Measurements from ENCODE around the gene ALAS1.

DNA sequence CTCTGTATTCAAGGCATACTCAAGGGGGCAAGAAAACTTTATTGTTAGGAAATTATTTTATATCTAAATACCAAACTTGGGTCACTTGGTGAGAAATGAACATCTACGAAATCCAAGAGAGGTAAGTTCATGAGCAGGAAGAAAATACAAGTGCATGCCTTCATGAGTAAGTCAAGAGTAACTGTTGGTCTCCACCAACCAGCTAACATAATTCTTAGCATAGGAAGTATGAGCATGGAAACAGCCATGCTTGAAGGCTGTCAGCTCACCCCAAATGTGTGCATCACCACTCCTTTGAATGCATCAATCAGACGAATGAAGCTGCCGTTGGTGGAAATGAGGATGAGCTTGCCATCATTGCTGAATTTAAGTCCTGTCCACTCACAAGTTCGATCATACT lies 61.5 kb downstream of the ALAS1 start:
- TF ChIP-seq, protein P1, sequence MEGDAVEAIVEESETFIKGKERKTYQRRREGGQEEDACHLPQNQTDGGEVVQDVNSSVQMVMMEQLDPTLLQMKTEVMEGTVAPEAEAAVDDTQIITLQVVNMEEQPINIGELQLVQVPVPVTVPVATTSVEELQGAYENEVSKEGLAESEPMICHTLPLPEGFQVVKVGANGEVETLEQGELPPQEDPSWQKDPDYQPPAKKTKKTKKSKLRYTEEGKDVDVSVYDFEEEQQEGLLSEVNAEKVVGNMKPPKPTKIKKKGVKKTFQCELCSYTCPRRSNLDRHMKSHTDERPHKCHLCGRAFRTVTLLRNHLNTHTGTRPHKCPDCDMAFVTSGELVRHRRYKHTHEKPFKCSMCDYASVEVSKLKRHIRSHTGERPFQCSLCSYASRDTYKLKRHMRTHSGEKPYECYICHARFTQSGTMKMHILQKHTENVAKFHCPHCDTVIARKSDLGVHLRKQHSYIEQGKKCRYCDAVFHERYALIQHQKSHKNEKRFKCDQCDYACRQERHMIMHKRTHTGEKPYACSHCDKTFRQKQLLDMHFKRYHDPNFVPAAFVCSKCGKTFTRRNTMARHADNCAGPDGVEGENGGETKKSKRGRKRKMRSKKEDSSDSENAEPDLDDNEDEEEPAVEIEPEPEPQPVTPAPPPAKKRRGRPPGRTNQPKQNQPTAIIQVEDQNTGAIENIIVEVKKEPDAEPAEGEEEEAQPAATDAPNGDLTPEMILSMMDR (tag by site-specific recombination; IDR thresholded peaks at IDR 0.05): no peak
- TF ChIP-seq, protein P2, sequence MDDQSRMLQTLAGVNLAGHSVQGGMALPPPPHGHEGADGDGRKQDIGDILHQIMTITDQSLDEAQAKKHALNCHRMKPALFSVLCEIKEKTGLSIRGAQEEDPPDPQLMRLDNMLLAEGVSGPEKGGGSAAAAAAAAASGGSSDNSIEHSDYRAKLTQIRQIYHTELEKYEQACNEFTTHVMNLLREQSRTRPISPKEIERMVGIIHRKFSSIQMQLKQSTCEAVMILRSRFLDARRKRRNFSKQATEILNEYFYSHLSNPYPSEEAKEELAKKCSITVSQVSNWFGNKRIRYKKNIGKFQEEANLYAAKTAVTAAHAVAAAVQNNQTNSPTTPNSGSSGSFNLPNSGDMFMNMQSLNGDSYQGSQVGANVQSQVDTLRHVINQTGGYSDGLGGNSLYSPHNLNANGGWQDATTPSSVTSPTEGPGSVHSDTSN (CRISPR knock-in tag; IDR thresholded peaks at IDR 0.05): no peak
- TF ChIP-seq ZNF768 (tag by site-specific recombination; IDR thresholded peaks at IDR 0.05) (no peak), ZNF223 (tag by site-specific recombination; IDR thresholded peaks at IDR 0.05) (no peak), ZNF121 (tag by site-specific recombination; IDR thresholded peaks at IDR 0.05) (no peak), RBAK (tag by site-specific recombination; IDR thresholded peaks at IDR 0.05) (no peak), GLI4 (tag by site-specific recombination; IDR thresholded peaks at IDR 0.05) (no peak)
- TF ChIP-seq, protein P3, sequence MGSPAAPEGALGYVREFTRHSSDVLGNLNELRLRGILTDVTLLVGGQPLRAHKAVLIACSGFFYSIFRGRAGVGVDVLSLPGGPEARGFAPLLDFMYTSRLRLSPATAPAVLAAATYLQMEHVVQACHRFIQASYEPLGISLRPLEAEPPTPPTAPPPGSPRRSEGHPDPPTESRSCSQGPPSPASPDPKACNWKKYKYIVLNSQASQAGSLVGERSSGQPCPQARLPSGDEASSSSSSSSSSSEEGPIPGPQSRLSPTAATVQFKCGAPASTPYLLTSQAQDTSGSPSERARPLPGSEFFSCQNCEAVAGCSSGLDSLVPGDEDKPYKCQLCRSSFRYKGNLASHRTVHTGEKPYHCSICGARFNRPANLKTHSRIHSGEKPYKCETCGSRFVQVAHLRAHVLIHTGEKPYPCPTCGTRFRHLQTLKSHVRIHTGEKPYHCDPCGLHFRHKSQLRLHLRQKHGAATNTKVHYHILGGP (tag by site-specific recombination; IDR thresholded peaks at IDR 0.05): no peak
- TF ChIP-seq, protein P4, sequence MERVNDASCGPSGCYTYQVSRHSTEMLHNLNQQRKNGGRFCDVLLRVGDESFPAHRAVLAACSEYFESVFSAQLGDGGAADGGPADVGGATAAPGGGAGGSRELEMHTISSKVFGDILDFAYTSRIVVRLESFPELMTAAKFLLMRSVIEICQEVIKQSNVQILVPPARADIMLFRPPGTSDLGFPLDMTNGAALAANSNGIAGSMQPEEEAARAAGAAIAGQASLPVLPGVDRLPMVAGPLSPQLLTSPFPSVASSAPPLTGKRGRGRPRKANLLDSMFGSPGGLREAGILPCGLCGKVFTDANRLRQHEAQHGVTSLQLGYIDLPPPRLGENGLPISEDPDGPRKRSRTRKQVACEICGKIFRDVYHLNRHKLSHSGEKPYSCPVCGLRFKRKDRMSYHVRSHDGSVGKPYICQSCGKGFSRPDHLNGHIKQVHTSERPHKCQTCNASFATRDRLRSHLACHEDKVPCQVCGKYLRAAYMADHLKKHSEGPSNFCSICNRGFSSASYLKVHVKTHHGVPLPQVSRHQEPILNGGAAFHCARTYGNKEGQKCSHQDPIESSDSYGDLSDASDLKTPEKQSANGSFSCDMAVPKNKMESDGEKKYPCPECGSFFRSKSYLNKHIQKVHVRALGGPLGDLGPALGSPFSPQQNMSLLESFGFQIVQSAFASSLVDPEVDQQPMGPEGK (tag by site-specific recombination; IDR thresholded peaks at IDR 0.05): no peak
- TF ChIP-seq, protein P5, sequence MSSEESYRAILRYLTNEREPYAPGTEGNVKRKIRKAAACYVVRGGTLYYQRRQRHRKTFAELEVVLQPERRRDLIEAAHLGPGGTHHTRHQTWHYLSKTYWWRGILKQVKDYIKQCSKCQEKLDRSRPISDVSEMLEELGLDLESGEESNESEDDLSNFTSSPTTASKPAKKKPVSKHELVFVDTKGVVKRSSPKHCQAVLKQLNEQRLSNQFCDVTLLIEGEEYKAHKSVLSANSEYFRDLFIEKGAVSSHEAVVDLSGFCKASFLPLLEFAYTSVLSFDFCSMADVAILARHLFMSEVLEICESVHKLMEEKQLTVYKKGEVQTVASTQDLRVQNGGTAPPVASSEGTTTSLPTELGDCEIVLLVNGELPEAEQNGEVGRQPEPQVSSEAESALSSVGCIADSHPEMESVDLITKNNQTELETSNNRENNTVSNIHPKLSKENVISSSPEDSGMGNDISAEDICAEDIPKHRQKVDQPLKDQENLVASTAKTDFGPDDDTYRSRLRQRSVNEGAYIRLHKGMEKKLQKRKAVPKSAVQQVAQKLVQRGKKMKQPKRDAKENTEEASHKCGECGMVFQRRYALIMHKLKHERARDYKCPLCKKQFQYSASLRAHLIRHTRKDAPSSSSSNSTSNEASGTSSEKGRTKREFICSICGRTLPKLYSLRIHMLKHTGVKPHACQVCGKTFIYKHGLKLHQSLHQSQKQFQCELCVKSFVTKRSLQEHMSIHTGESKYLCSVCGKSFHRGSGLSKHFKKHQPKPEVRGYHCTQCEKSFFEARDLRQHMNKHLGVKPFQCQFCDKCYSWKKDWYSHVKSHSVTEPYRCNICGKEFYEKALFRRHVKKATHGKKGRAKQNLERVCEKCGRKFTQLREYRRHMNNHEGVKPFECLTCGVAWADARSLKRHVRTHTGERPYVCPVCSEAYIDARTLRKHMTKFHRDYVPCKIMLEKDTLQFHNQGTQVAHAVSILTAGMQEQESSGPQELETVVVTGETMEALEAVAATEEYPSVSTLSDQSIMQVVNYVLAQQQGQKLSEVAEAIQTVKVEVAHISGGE (tag by site-specific recombination; conservative IDR thresholded peaks at IDR 0.05; ENCODE audit: low read depth): no peak
